ENCODE data around the gene PRKCH.
A peak's percentile ranks its signal among the peaks of the same experiment; 100 is the strongest.
"Not testable (repeated sequence)": the region's sequence is repeated elsewhere in the genome, so short reads cannot be mapped to it uniquely, and the experiment has no call there.

PRKCH gene

DNA sequence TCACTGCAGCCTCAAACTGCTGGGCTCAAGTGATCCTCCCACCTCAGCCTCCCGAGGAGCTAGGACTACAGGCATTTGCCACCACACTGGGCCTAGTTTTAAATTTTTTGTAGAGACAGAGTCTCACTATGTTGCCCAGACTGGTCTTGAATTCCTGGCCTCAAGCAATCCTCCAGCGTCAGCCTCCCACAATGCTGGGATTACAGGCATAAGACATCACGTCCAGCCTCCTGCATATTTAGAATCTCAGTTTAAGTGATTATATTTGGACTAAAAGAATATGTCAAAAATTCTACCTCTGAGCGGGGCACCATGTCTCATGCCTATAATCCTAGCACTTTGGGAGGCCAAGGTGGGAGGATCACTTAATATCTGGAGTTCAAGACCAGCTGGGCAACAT is 12.7 kb upstream of the PRKCH start:
- H3K4me3 ChIP-seq (ENCODE audit: low read depth in 1 of 2, low read length in 2 of 2); H3K27ac ChIP-seq (ENCODE audit: low read length); H3K9me3 ChIP-seq (ENCODE audit: control insufficient read depth in 1 of 2, low read length in 2 of 2); H3K36me3 ChIP-seq (ENCODE audit: control insufficient read depth in 1 of 2, insufficient read depth in 2 of 2, low read length in 2 of 2); H3K4me1 ChIP-seq (ENCODE audit: control insufficient read depth in 1 of 2, insufficient read depth in 2 of 2, low read length in 2 of 2); H3K27me3 ChIP-seq (ENCODE audit: low read depth, low read length): not testable (repeated sequence)

DNA sequence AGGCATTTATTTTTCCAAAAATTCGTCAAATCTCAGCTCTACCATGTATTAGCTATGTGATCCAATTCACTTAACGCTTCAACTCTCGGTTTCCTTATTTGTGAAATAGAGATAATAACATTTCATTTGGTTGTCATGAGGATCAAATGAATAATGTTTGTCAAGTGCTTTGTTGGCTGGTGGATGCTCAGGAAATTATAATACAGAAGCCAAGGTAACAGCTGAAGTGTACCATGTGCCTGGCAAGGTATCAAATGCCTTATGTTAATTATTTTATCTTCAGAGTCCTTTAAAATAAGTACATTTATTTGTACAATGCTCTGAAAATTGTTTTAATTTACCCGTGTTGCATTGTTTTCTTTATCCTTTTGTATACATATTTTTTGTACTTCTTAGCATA is 6.1 kb upstream of the PRKCH start:
- H3K4me1 ChIP-seq (ENCODE audit: control insufficient read depth in 1 of 2, insufficient read depth in 2 of 2, low read length in 2 of 2), result no peaks in the 10 kb centered on the region
- no peaks in the 10 kb centered on the region for H3K36me3 ChIP-seq (ENCODE audit: control insufficient read depth in 1 of 2, insufficient read depth in 2 of 2, low read length in 2 of 2)
- H3K4me3 ChIP-seq (ENCODE audit: low read depth in 1 of 2, low read length in 2 of 2), result no peak overlapping the region
- no peaks in the 10 kb centered on the region for H3K27me3 ChIP-seq (ENCODE audit: low read depth, low read length)
- H3K9me3 ChIP-seq (ENCODE audit: control insufficient read depth in 1 of 2, low read length in 2 of 2), result no peaks in the 10 kb centered on the region
- no peak overlapping the region for H3K27ac ChIP-seq (ENCODE audit: low read length)

GRCh38 chr14:61319086-61319485 is 2.3 kb upstream of the PRKCH start:
- Histone ChIP-seq H3K9me3 (ENCODE audit: control insufficient read depth in 1 of 2, low read length in 2 of 2) (no peaks in the 10 kb centered on the region), H3K4me3 (ENCODE audit: low read depth in 1 of 2, low read length in 2 of 2) (no peak overlapping the region), H3K27me3 (ENCODE audit: low read depth, low read length) (peaks cover 15% of the 10 kb centered on the region), H3K27ac (ENCODE audit: low read length) (no peak overlapping the region), H3K4me1 (ENCODE audit: control insufficient read depth in 1 of 2, insufficient read depth in 2 of 2, low read length in 2 of 2) (peaks cover 0 to 16% of the 10 kb centered on the region in 2 donors), H3K36me3 (ENCODE audit: control insufficient read depth in 1 of 2, insufficient read depth in 2 of 2, low read length in 2 of 2) (no peaks in the 10 kb centered on the region)

- H3K27ac ChIP-seq (ENCODE audit: low read length), result no peak overlapping the region
- H3K27me3 ChIP-seq (ENCODE audit: low read depth, low read length), result peaks cover 15% of the 10 kb centered on the region
- peaks cover 0 to 16% of the 10 kb centered on the region in 2 donors for H3K4me1 ChIP-seq (ENCODE audit: control insufficient read depth in 1 of 2, insufficient read depth in 2 of 2, low read length in 2 of 2)
These were observed 1.7 kb upstream of the PRKCH start for GRCh38 chr14:61319706-61320105.

GRCh38 chr14:61320170-61320569 is 1.2 kb upstream of the PRKCH start:
- H3K36me3 ChIP-seq (ENCODE audit: control insufficient read depth in 1 of 2, insufficient read depth in 2 of 2, low read length in 2 of 2); H3K27ac ChIP-seq (ENCODE audit: low read length); H3K4me3 ChIP-seq (ENCODE audit: low read depth in 1 of 2, low read length in 2 of 2); H3K9me3 ChIP-seq (ENCODE audit: control insufficient read depth in 1 of 2, low read length in 2 of 2): not testable (repeated sequence)
- peaks cover 15% of the 10 kb centered on the region for H3K27me3 ChIP-seq (ENCODE audit: low read depth, low read length)
- peaks cover 0 to 16% of the 10 kb centered on the region in 2 donors for H3K4me1 ChIP-seq (ENCODE audit: control insufficient read depth in 1 of 2, insufficient read depth in 2 of 2, low read length in 2 of 2)

More at GRCh38 chr14:61319706-61320105, 1.7 kb upstream of the PRKCH start:
- H3K36me3 ChIP-seq (ENCODE audit: control insufficient read depth in 1 of 2, insufficient read depth in 2 of 2, low read length in 2 of 2), result no peaks in the 10 kb centered on the region
- no peaks in the 10 kb centered on the region for H3K9me3 ChIP-seq (ENCODE audit: control insufficient read depth in 1 of 2, low read length in 2 of 2)
- H3K4me3 ChIP-seq (ENCODE audit: low read depth in 1 of 2, low read length in 2 of 2), result no peak overlapping the region

DNA sequence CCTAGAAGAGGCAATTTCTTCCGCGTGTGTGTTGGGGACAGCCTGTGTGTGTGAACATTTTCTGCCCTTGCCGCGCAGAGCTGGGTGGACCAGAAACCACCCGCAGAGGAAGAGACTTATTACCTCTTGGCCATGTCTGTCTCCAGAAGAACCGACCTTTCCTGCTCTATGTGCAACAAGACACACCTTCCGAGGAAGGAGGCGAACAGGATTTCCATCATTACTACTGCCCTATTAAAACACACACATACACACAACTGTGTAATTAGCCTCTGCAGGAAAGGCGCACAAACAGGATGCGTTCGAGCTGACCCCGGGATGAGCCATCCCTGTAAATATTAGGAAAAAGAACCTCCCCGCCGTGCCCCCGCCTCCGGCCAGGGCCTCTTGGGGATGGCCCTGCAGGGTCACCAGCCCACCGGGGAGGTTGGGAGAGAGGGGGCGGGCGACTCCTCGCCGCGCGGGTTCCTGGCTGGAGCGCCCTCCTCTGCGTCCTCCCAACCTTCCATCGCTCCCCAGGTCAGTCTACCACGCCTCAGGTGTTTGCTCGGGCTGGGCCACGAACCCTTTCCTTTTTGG is 484 bp upstream of the PRKCH start:
- H3K9me3 ChIP-seq (ENCODE audit: control insufficient read depth in 1 of 2, low read length in 2 of 2), result no peaks in the 10 kb centered on the region
- no peaks in the 10 kb centered on the region for H3K36me3 ChIP-seq (ENCODE audit: control insufficient read depth in 1 of 2, insufficient read depth in 2 of 2, low read length in 2 of 2)
- H3K4me1 ChIP-seq (ENCODE audit: control insufficient read depth in 1 of 2, insufficient read depth in 2 of 2, low read length in 2 of 2), result peaks cover 0 to 16% of the 10 kb centered on the region in 2 donors
- H3K4me3 ChIP-seq (ENCODE audit: low read depth in 1 of 2, low read length in 2 of 2), result peak overlapping the region; percentile 60 to 70
- peaks cover 15% of the 10 kb centered on the region for H3K27me3 ChIP-seq (ENCODE audit: low read depth, low read length)
- H3K27ac ChIP-seq (ENCODE audit: low read length), result no peak overlapping the region

DNA sequence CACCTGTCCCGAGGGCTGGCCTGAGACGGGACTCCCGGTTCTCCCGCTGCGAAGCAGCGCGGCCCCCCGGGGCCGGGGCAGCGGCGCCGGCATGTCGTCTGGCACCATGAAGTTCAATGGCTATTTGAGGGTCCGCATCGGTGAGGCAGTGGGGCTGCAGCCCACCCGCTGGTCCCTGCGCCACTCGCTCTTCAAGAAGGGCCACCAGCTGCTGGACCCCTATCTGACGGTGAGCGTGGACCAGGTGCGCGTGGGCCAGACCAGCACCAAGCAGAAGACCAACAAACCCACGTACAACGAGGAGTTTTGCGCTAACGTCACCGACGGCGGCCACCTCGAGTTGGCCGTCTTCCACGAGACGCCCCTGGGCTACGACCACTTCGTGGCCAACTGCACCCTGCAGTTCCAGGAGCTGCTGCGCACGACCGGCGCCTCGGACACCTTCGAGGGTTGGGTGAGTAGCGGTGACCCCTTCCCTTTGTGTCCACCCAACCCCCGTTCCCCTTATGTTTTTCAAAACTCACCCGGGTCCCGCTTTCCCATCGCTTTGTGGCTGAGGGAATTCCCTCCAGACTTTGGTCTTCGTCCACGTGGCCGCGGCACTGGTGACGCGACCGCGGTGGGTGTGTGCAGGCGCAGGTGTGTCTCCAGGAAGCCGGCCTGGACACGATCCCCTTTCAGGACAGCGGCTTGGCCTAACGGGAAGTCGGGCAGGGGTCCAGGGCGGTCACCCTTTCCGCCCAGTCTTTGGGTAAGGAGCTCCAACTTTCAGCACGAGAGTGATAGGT is 826 bp downstream of the PRKCH start:
- H3K27me3 ChIP-seq (ENCODE audit: low read depth, low read length), result peaks cover 15% of the 10 kb centered on the region
- no peak overlapping the region for H3K27ac ChIP-seq (ENCODE audit: low read length)
- peaks cover 0 to 16% of the 10 kb centered on the region in 2 donors for H3K4me1 ChIP-seq (ENCODE audit: control insufficient read depth in 1 of 2, insufficient read depth in 2 of 2, low read length in 2 of 2)
- H3K4me3 ChIP-seq (ENCODE audit: low read depth in 1 of 2, low read length in 2 of 2), result peak overlapping the region; percentile 60 to 70
- no peaks in the 10 kb centered on the region for H3K9me3 ChIP-seq (ENCODE audit: control insufficient read depth in 1 of 2, low read length in 2 of 2)
- no peaks in the 10 kb centered on the region for H3K36me3 ChIP-seq (ENCODE audit: control insufficient read depth in 1 of 2, insufficient read depth in 2 of 2, low read length in 2 of 2)

DNA sequence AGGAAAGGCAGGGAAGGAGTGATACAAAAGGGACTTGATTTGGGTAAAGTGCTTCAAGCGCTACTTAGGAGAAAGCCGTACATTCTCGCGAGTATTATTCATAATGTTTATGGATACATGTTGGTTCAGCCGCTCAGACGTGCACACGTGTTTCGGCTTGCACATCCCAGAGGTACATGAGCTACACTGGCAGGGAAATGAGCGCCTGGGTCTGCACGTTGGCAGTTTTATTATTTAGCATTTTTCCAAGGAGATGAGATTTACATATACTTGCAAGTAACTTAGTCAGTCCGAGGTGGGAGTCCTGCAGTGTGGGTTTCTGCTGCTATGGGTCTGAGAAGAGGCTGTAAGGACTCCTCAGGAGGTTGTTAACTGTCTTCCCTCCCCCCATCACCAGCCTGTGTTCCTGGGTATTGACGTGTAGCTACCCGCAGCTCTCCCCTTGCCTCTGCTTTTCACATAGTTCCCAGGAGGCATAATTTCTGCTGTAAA is 1.5 kb downstream of the PRKCH start:
- no peaks in the 10 kb centered on the region for H3K9me3 ChIP-seq (ENCODE audit: control insufficient read depth in 1 of 2, low read length in 2 of 2)
- peaks cover 0 to 16% of the 10 kb centered on the region in 2 donors for H3K4me1 ChIP-seq (ENCODE audit: control insufficient read depth in 1 of 2, insufficient read depth in 2 of 2, low read length in 2 of 2)
- H3K27ac ChIP-seq (ENCODE audit: low read length), result no peak overlapping the region
- H3K36me3 ChIP-seq (ENCODE audit: control insufficient read depth in 1 of 2, insufficient read depth in 2 of 2, low read length in 2 of 2), result no peaks in the 10 kb centered on the region
- peak overlapping the region; percentile 60 to 70 for H3K4me3 ChIP-seq (ENCODE audit: low read depth in 1 of 2, low read length in 2 of 2)
- peaks cover 15% of the 10 kb centered on the region for H3K27me3 ChIP-seq (ENCODE audit: low read depth, low read length)

GRCh38 chr14:61323970-61324369 is 2.6 kb downstream of the PRKCH start:
- Histone ChIP-seq H3K27ac (ENCODE audit: low read length) (peak overlapping the region; percentile 9), H3K4me3 (ENCODE audit: low read depth in 1 of 2, low read length in 2 of 2) (peak overlapping the region in 1 of 2 donors; percentile 60), H3K36me3 (ENCODE audit: control insufficient read depth in 1 of 2, insufficient read depth in 2 of 2, low read length in 2 of 2) (no peaks in the 10 kb centered on the region), H3K9me3 (ENCODE audit: control insufficient read depth in 1 of 2, low read length in 2 of 2) (no peaks in the 10 kb centered on the region), H3K4me1 (ENCODE audit: control insufficient read depth in 1 of 2, insufficient read depth in 2 of 2, low read length in 2 of 2) (peaks cover 0 to 16% of the 10 kb centered on the region in 2 donors), H3K27me3 (ENCODE audit: low read depth, low read length) (peaks cover 15% of the 10 kb centered on the region)

DNA sequence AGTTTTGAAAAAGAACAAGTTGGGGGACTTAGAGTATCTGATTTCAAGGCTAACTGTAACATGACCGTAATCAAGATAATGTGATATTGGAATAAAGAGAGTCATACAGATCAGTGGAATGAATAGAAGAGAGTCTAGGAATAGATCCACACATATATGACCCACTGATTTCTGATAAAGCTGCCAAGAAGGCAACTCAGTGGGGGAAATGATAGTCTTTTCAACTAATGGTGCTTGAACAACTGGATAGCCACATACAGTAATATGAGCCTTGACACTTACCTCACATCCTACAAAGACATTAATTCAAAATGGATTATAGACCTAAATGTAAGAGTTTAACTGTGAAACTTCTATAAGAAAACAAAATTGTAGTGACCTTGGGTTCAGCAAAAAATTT is 3.8 kb downstream of the PRKCH start:
- H3K27me3 ChIP-seq (ENCODE audit: low read depth, low read length), result peaks cover 15% of the 10 kb centered on the region
- no peaks in the 10 kb centered on the region for H3K36me3 ChIP-seq (ENCODE audit: control insufficient read depth in 1 of 2, insufficient read depth in 2 of 2, low read length in 2 of 2)
- H3K27ac ChIP-seq (ENCODE audit: low read length), result no peak overlapping the region
- no peaks in the 10 kb centered on the region for H3K9me3 ChIP-seq (ENCODE audit: control insufficient read depth in 1 of 2, low read length in 2 of 2)
- no peak overlapping the region for H3K4me3 ChIP-seq (ENCODE audit: low read depth in 1 of 2, low read length in 2 of 2)
- H3K4me1 ChIP-seq (ENCODE audit: control insufficient read depth in 1 of 2, insufficient read depth in 2 of 2, low read length in 2 of 2), result peaks cover 0 to 16% of the 10 kb centered on the region in 2 donors

DNA sequence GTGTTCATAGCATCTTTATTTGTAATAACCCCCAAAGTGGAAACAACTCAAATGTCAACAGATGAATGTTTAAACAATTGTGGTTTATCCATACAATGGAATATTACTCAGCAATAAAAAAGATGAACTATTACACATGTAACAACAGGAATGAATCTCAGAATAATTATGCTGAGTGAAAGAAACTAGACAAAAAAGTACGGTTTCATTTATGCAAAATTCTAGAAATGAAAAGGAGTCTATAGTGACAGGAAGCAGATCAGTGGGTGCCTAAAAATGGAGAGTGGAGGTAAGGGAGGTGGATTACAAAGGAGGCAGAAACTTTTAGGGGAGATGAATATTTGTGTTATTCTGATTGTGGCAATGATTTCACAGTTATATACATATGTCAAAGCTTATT is 4.8 kb downstream of the PRKCH start:
- Histone ChIP-seq H3K27ac (ENCODE audit: low read length) (peak overlapping the region; percentile 65), H3K27me3 (ENCODE audit: low read depth, low read length) (peaks cover 8% of the 10 kb centered on the region), H3K36me3 (ENCODE audit: control insufficient read depth in 1 of 2, insufficient read depth in 2 of 2, low read length in 2 of 2) (no peaks in the 10 kb centered on the region), H3K9me3 (ENCODE audit: control insufficient read depth in 1 of 2, low read length in 2 of 2) (no peaks in the 10 kb centered on the region), H3K4me1 (ENCODE audit: control insufficient read depth in 1 of 2, insufficient read depth in 2 of 2, low read length in 2 of 2) (peaks cover 0 to 13% of the 10 kb centered on the region in 2 donors), H3K4me3 (ENCODE audit: low read depth in 1 of 2, low read length in 2 of 2) (no peak overlapping the region)

Measured in muscle layer of duodenum (tissue), 2 donors.